ENCODE data around the gene GH1. TPM values are rescaled to one million over a fixed set of nuclear protein-coding genes. Genes with fewer than 3 reads are reported as not detected.
A peak's percentile ranks its signal among the peaks of the same experiment; 100 is the strongest.
"Not testable (repeated sequence)": the region's sequence is repeated elsewhere in the genome, so short reads cannot be mapped to it uniquely, and the experiment has no call there.

GH1 gene
- polyA plus RNA-seq, 2 of the 4 experiments (the other 2 are of a cell fraction) = not detected

DNA sequence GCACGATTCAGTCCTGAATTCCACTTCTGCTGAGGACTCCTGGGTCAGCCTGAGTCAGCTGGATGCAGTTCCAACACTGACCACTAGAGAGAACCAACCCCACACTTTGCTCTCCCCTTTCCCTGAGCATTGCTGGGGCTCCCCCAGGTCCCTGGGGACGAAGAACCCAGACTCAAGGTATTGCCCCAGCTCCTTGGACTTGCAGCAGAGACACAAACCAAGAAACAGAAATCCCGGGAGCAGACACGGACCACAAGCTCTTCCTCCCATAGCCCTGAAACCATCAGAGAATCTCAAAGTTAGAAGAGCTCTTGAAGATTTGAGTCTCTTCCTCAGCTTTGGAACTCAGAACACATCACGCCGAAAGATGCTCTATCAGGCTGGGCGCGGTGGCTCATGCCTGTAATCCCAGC lies 678 bp upstream of the GH1 start:
- Histone ChIP-seq H3K4me3 (no peak overlapping the region), H3K4me1 (no peaks in the 10 kb centered on the region; the same call in 2 of the 3 replicates), H3K4me2 (0 out of 3 replicates have a peak overlapping the region, but pooled peaks have one; percentile 0), H3K9me3 (no peaks in the 10 kb centered on the region), H3K27ac (no peak overlapping the region)
- ATAC-seq (peak; percentile 83 to 97), FAIRE-seq (no peak), DNase-seq (ENCODE audit: low read depth in 1 of 2, low spot score in 1 of 2) (peak; percentile 67 to 92)
- TF ChIP-seq MAFK (IDR thresholded peaks at IDR 0.05; ENCODE audit: partially characterized antibody) = peak; percentile 44
- peak; percentile 91 to 95 for TF ChIP-seq RAD21 (conservative IDR thresholded peaks at IDR 0.05 in 1 of 2, IDR thresholded peaks at IDR 0.05 in 1 of 2)
- TF ChIP-seq BHLHE40 (IDR thresholded peaks at IDR 0.05; ENCODE audit: low read depth, low read length) = no peak
- TF ChIP-seq, protein P1, sequence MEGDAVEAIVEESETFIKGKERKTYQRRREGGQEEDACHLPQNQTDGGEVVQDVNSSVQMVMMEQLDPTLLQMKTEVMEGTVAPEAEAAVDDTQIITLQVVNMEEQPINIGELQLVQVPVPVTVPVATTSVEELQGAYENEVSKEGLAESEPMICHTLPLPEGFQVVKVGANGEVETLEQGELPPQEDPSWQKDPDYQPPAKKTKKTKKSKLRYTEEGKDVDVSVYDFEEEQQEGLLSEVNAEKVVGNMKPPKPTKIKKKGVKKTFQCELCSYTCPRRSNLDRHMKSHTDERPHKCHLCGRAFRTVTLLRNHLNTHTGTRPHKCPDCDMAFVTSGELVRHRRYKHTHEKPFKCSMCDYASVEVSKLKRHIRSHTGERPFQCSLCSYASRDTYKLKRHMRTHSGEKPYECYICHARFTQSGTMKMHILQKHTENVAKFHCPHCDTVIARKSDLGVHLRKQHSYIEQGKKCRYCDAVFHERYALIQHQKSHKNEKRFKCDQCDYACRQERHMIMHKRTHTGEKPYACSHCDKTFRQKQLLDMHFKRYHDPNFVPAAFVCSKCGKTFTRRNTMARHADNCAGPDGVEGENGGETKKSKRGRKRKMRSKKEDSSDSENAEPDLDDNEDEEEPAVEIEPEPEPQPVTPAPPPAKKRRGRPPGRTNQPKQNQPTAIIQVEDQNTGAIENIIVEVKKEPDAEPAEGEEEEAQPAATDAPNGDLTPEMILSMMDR (IDR thresholded peaks at IDR 0.05) = peak; percentile 90
- TF ChIP-seq PHF8 (IDR thresholded peaks at IDR 0.05; ENCODE audit: borderline replicate concordance, low read depth) = no peak
- TF ChIP-seq SMC3 (IDR thresholded peaks at IDR 0.05) = peak; percentile 83
- POLR2A ChIA-PET = interaction anchor here (0.6 to 1.9 kb wide), 5 partner anchors 31 to 227 kb away, joined by 3 to 10 read pairs (median 4); no protein-coding TSS in a partner anchor
- WGBS (ENCODE audit: missing lambda C conversion rate) = 24% methylated on average over 8 of the region's 8 CpGs
- CTCF ChIA-PET = interaction anchor here (0.7 to 16.7 kb wide), 67 partner anchors 8 to 510 kb away, joined by 3 to 386 read pairs (median 5); partner anchors contain the start of genes CD79B, CSHL1, ERN1 and ICAM2

DNA sequence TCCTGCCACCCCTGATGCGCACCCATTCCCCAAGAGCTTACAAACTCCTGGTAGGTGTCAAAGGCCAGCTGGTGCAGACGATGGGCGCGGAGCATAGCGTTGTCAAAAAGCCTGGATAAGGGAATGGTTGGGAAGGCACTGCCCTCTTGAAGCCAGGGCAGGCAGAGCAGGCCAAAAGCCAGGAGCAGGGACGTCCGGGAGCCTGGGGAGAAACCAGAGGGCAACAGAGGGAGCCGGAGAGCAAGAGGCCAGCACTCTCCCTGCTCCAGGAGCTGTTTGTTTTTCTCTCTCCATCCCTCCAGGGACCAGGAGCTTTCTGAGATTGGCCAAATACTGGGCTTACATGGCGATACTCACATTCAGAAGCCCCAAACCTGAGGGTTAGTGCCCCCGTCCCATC lies 334 bp downstream of the GH1 start:
- Histone ChIP-seq H3K9me3 (no peaks in the 10 kb centered on the region), H3K4me2 (no peak overlapping the region), H3K27ac (no peak overlapping the region), H3K4me1 (no peaks in the 10 kb centered on the region; the same call in 2 of the 3 replicates), H3K4me3 (no peak overlapping the region)
- CTCF ChIA-PET = interaction anchor here (0.6 to 16.7 kb wide), 49 partner anchors 7 to 511 kb away, joined by 3 to 386 read pairs (median 6); partner anchors contain the start of genes CD79B, CSHL1, ERN1 and GH2
- POLR2A ChIA-PET = interaction anchor here (1.2 to 1.9 kb wide), 2 partner anchors 215 to 228 kb away, joined by 3 to 10 read pairs; no protein-coding TSS in a partner anchor
- ATAC-seq = peak; percentile 49 to 58; a peak in 5 of 6 replicates
- WGBS (ENCODE audit: missing lambda C conversion rate) = 40% methylated on average over 10 of the region's 10 CpGs
- TF ChIP-seq, protein P2, sequence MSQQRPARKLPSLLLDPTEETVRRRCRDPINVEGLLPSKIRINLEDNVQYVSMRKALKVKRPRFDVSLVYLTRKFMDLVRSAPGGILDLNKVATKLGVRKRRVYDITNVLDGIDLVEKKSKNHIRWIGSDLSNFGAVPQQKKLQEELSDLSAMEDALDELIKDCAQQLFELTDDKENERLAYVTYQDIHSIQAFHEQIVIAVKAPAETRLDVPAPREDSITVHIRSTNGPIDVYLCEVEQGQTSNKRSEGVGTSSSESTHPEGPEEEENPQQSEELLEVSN (IDR thresholded peaks at IDR 0.05; ENCODE audit: borderline replicate concordance, low read depth) = no peak
- TF ChIP-seq JUN (IDR thresholded peaks at IDR 0.05) = no peak
- DNase-seq (ENCODE audit: low read depth in 1 of 2, low spot score in 1 of 2) = peak in 1 of 2 experiments; percentile 26
- FAIRE-seq = no peak

DNA sequence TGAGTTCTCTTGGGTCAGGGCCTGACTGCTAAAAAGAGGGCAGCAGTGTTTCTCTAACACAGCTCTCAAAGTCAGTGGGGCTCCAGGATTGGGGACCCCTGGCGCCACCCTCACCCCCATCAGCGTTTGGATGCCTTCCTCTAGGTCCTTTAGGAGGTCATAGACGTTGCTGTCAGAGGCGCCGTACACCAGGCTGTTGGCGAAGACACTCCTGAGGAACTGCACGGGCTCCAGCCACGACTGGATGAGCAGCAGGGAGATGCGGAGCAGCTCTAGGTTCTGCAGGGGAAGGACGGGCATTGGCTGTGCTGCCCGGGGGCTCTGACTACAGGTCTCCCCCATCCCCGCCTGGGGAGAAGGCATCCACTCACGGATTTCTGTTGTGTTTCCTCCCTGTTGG lies 993 bp downstream of the GH1 start:
- no peak overlapping the region for H3K27ac ChIP-seq
- TF ChIP-seq MYC (IDR thresholded peaks at IDR 0.05; ENCODE audit: borderline replicate concordance, low read length) (no peak), EHF (CRISPR knock-in tag; IDR thresholded peaks at IDR 0.05) (no peak), ZSCAN20 (CRISPR knock-in tag; IDR thresholded peaks at IDR 0.05) (no peak), FOSB (CRISPR knock-in tag; IDR thresholded peaks at IDR 0.05) (no peak), ZFP36 (IDR thresholded peaks at IDR 0.05; ENCODE audit: borderline replicate concordance, partially characterized antibody) (no peak), MAZ (IDR thresholded peaks at IDR 0.05; ENCODE audit: borderline replicate concordance, low read depth, low read length) (no peak), JUNB (IDR thresholded peaks at IDR 0.05) (no peak), ZC3H11A (IDR thresholded peaks at IDR 0.05) (no peak), RCOR1 (IDR thresholded peaks at IDR 0.05; ENCODE audit: low read depth, low read length) (no peak)
- TF ChIP-seq, protein P3, sequence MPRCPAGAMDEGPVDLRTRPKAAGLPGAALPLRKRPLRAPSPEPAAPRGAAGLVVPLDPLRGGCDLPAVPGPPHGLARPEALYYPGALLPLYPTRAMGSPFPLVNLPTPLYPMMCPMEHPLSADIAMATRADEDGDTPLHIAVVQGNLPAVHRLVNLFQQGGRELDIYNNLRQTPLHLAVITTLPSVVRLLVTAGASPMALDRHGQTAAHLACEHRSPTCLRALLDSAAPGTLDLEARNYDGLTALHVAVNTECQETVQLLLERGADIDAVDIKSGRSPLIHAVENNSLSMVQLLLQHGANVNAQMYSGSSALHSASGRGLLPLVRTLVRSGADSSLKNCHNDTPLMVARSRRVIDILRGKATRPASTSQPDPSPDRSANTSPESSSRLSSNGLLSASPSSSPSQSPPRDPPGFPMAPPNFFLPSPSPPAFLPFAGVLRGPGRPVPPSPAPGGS (IDR thresholded peaks at IDR 0.05) = no peak
- TF ChIP-seq, protein P1 (IDR thresholded peaks at IDR 0.05) = no peak
- ChIA-PET POLR2A (interaction anchor here (0.6 kb wide), 1 partner anchor 376 kb away, joined by 4 read pairs; no protein-coding TSS in a partner anchor), CTCF (interaction anchor here (0.8 to 16.7 kb wide), 22 partner anchors 13 to 364 kb away, joined by 3 to 386 read pairs (median 12); partner anchors contain the start of genes CD79B, ERN1, GH2 and ICAM2)
- no peak overlapping the region for H3K4me2 ChIP-seq
- WGBS (ENCODE audit: missing lambda C conversion rate) = 58% methylated on average over 13 of the region's 13 CpGs
- no peak for DNase-seq (ENCODE audit: low read depth in 1 of 2, low spot score in 1 of 2)
- H3K4me3 ChIP-seq = no peak overlapping the region
- H3K4me1 ChIP-seq = no peaks in the 10 kb centered on the region; the same call in 2 of the 3 replicates
- H3K9me3 ChIP-seq = no peaks in the 10 kb centered on the region
- no peak for ATAC-seq
- FAIRE-seq = no peak

DNA sequence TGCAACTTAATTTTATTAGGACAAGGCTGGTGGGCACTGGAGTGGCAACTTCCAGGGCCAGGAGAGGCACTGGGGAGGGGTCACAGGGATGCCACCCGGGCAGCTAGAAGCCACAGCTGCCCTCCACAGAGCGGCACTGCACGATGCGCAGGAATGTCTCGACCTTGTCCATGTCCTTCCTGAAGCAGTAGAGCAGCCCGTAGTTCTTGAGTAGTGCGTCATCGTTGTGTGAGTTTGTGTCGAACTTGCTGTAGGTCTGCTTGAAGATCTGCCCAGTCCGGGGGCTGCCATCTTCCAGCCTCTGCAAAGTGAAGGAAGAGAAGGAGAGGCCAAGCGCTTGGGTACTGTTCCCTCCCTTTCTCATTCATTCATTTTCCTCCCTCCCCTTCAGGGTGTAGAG lies 1.4 kb downstream of the GH1 start:
- 49% methylated on average over 11 of the region's 11 CpGs for WGBS (ENCODE audit: missing lambda C conversion rate)
- DNase-seq (ENCODE audit: low read depth in 1 of 2, low spot score in 1 of 2); H3K4me3 ChIP-seq; H3K27ac ChIP-seq; H3K4me2 ChIP-seq; ATAC-seq; H3K4me1 ChIP-seq; FAIRE-seq; H3K9me3 ChIP-seq; POLR2A ChIA-PET: not testable (repeated sequence)
- CTCF ChIA-PET = interaction anchor here (0.8 to 16.7 kb wide), 14 partner anchors 12 to 496 kb away, joined by 3 to 386 read pairs (median 45); partner anchors contain the start of genes CD79B, ERN1, GH2 and ICAM2

Data from A549 (cell line).